Thoracic aorta (tissue), 2 donors: Measurements from ENCODE around the gene TNFAIP6. TPM values are rescaled to one million over a fixed set of nuclear protein-coding genes. Genes with fewer than 3 reads are reported as not detected.

Experiments
- ATAC-seq: fragments of 150-250 bp; one replicate; pipeline ENCODE4 v1.8.0; 2017; ENCODE audit warnings: low read depth; ENCODE audit not compliant: insufficient number of reproducible peaks, low FRiP score
- DNase-seq: peaks from one replicate; pipeline ENCODE4 v3.0.0-alpha.2; 2020; ENCODE audit warnings: low spot score
- H3K27ac ChIP-seq, 2 donors: fragments of 200-600 bp; sonication (generic); 1 replicate in 1 of 2; 2 replicates in 1 of 2; pipeline ENCODE4 v1.5.1; 2016; ENCODE audit warnings: mild to moderate bottlenecking in 2 of 2, moderate library complexity in 2 of 2
- H3K27me3 ChIP-seq: fragments of 200-600 bp; sonication (generic); replicated peaks from 2 replicates; pipeline ENCODE4 v1.6.0; 2016; ENCODE audit warnings: mild to moderate bottlenecking; ENCODE audit not compliant: insufficient read depth
- H3K36me3 ChIP-seq: fragments of 200-600 bp; sonication (generic); one replicate; pipeline ENCODE4 v1.5.1; 2016
- H3K4me1 ChIP-seq, 2 donors: fragments of 200-600 bp; sonication (generic); 1 replicate in 1 of 2; 2 replicates in 1 of 2; pipeline versions ENCODE4 v1.5.1 to v1.6.0; 2016; ENCODE audit warnings: low read depth in 2 of 2, mild to moderate bottlenecking in 1 of 2; ENCODE audit not compliant: control insufficient read depth in 1 of 2
- H3K4me3 ChIP-seq: fragments of 200-600 bp; sonication (generic); 2 replicates; pipeline ENCODE4 v1.5.1; 2016; ENCODE audit warnings: mild to moderate bottlenecking
- H3K9me3 ChIP-seq: fragments of 200-600 bp; sonication (generic); 2 replicates; pipeline ENCODE4 v1.5.1; 2016
- CTCF ChIP-seq: fragments of 200-600 bp; sonication (generic); IDR thresholded peaks from one replicate; pipeline ENCODE4 v1.5.1; 2019; ENCODE audit warnings: antibody characterized with exemption
- total RNA-seq, 2 donors: library from RNA; depleted of rRNA; stranded (reverse); fragments of >200 nt; gene quantifications; one replicate each; pipeline versions ENCODE4 v1.1.0 to v1.2.3, GENCODE V29; 2016

TNFAIP6 gene
- total RNA-seq, 2 donors from 2014 or later: 6.9 to 12.0 TPM

GRCh38 chr2:151329998-151330397, 27.4 kb upstream of the TNFAIP6 start:
- Histone ChIP-seq H3K27ac (no peak overlapping the region), H3K9me3 (no peaks in the 10 kb centered on the region), H3K36me3 (no peaks in the 10 kb centered on the region), H3K4me3 (no peak overlapping the region), H3K4me1 (no peaks in the 10 kb centered on the region), H3K27me3 (no peaks in the 10 kb centered on the region)
- no peak for TF ChIP-seq CTCF
- DNase-seq (no peak), ATAC-seq (no peak)

GRCh38 chr2:151333083-151333482, 24.3 kb upstream of the TNFAIP6 start:
- no peak overlapping the region for H3K27ac ChIP-seq
- no peak for DNase-seq
- H3K4me3 ChIP-seq: no peak overlapping the region
- H3K36me3 ChIP-seq: no peaks in the 10 kb centered on the region
- no peaks in the 10 kb centered on the region for H3K9me3 ChIP-seq
- H3K27me3 ChIP-seq: no peaks in the 10 kb centered on the region
- TF ChIP-seq CTCF: no peak
- H3K4me1 ChIP-seq: no peaks in the 10 kb centered on the region
- ATAC-seq: no peak

GRCh38 chr2:151334082-151334815, 23.1 kb upstream of the TNFAIP6 start:
- Histone ChIP-seq H3K9me3 (no peaks in the 10 kb centered on the region), H3K4me1 (peaks cover 0 to 3% of the 10 kb centered on the region in 2 donors), H3K36me3 (no peaks in the 10 kb centered on the region), H3K27me3 (no peaks in the 10 kb centered on the region), H3K4me3 (no peak overlapping the region), H3K27ac (no peak overlapping the region)
- TF ChIP-seq CTCF: no peak
- no peak for ATAC-seq
- no peak for DNase-seq

- no peak for DNase-seq
- ATAC-seq: no peak
- Histone ChIP-seq H3K4me1 (peaks cover 0 to 5% of the 10 kb centered on the region in 2 donors), H3K27me3 (no peaks in the 10 kb centered on the region), H3K4me3 (no peak overlapping the region), H3K36me3 (no peaks in the 10 kb centered on the region), H3K27ac (no peak overlapping the region), H3K9me3 (no peaks in the 10 kb centered on the region)
- TF ChIP-seq CTCF: no peak
Measured at GRCh38 chr2:151336863-151337371, 20.5 kb upstream of the TNFAIP6 start.

GRCh38 chr2:151337643-151338042, 19.7 kb upstream of the TNFAIP6 start:
- DNase-seq (no peak), ATAC-seq (no peak)
- H3K4me3 ChIP-seq: no peak overlapping the region
- H3K4me1 ChIP-seq: peaks cover 0 to 5% of the 10 kb centered on the region in 2 donors
- H3K27me3 ChIP-seq: no peaks in the 10 kb centered on the region
- TF ChIP-seq CTCF: no peak
- H3K36me3 ChIP-seq: no peaks in the 10 kb centered on the region
- H3K27ac ChIP-seq: no peak overlapping the region
- H3K9me3 ChIP-seq: no peaks in the 10 kb centered on the region
